ENCODE data around the gene TYSND1.
"Not testable (repeated sequence)": the region's sequence is repeated elsewhere in the genome, so short reads cannot be mapped to it uniquely, and the experiment has no call there.

Gene TYSND1

DNA sequence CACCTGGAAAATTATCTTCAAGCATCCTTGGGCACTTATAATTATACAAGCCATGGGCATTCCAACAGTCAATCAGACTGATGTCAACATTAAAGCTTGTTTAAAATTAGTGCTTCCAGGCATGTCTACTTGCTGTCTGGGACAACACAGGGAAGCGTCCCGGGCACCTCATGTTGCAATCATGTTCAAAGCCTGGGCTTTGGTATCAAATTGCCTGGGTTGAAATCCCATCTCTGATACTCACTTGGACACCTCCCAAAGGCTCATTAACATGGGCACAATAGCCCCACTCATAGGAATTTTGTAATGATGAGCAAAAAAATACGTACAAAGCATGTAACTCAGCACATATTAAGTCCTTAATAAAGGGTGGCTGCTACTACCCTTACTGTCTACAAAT is 28.3 kb downstream of the TYSND1 start:
- in situ Hi-C loops (cut with MboI; ENCODE audit: low pct_unique_long_range_greater_than_20kb, low sequenced_read_pairs) = no loop called here
- no peak for DNase-seq

DNA sequence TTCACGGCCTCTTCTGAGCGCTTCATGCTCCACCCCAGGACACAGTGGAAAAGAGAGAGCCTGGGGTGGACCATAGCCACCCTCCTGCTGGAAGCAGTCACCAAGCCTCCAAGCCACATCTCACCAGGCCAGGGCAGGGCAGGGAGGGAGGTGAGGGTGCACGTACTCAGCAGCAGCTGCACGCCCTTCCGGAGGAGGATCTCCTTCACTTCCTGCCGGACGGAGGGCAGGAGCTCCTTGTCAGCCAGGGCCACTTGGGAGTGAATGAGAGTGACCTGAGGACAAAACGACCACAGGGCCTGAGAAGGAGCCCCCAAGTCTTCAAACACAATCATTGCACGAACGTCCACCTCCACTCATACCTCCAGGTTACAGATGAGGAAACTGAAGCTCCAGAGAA is 28.9 kb downstream of the TYSND1 start:
- in situ Hi-C loops (cut with MboI; ENCODE audit: low pct_unique_long_range_greater_than_20kb, low sequenced_read_pairs) = no loop called here
- DNase-seq = no peak

DNA sequence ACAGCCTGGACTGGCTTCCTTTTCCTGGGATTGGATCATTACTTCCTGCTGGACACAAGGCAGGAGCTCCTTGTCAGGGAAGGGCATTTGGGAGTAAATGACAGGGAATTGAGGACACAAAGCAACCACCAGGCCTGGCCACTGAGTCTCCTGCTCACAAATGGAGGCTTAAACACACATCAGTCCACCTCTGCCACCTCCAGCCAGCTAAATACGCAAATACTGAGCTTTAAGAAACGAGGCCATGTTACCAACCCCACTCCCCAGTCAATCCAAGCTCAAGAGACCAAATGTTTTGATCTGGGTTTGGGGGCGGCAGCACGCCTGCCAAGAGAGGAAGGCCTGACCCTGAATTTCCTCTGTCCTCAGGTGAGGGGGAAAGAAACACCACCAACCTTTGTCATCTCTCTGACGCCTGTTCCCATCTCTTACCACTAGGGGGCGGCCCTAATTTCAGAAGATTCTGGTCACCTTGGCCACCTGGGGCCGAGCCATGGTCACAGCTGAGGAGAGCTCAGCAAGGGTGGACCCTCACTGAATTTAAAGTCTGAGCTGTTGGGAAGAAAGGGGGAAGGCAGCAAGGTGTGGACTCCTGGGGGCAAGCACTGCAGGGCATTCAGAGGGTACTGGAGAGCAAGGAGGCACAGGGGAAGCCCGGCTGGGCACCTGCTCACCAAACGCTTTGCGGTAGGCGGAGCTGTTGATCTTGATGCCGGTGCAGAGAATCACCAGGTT is 30.4 kb downstream of the TYSND1 start:
- in situ Hi-C loops (cut with MboI; ENCODE audit: low pct_unique_long_range_greater_than_20kb, low sequenced_read_pairs) = no loop called here
- DNase-seq = peak; percentile 50

DNA sequence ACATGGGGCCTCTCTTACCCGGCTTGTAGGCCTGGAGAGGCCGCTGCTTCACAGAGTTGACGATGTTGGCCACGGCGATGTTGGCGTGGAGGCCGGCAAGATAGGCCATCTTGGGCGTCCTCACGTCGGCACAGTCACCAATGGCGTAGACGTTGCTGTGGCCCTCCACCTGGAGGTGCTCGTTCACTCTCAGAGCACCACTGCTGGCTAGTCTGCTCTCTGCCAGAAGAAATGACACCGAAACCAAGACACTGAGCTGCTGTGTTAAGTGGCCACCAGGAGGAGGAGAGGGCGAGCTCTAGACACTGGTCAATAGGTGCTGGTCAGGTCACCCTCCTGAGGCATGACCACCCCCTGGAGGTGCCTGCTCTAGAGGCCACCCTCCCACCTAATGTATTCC is 31.6 kb downstream of the TYSND1 start:
- no peak for DNase-seq
- in situ Hi-C loops (cut with MboI; ENCODE audit: low pct_unique_long_range_greater_than_20kb, low sequenced_read_pairs) = no loop called here

DNA sequence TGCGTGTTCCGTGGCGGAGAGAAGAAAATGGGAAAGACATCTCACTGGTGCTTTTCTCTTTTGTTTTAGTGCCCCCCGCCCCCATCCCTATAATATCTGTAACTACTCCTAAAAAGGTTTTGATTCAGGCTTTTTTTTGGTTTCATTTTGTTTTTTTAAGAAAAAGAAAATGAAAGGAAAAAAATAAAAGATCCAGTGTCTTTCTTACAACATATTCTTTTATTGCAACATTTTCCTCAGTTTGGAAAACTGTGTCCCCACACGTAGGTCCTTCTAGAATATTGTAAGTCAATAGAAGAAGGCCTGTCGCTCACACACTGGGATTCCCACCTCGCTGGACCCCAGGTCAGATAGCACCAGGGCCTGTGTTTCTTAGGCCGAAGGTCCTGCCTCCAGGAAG is 34.4 kb downstream of the TYSND1 start:
- in situ Hi-C loops (cut with MboI; ENCODE audit: low pct_unique_long_range_greater_than_20kb, low sequenced_read_pairs) = no loop called here

GRCh38 chr10:70111496-70111895 is 35.0 kb downstream of the TYSND1 start:
- in situ Hi-C loops (cut with MboI; ENCODE audit: low pct_unique_long_range_greater_than_20kb, low sequenced_read_pairs) = no loop called here
- no peak for DNase-seq

More for the DNA sequence above, 34.4 kb downstream of the TYSND1 start:
- no peak for DNase-seq

DNA sequence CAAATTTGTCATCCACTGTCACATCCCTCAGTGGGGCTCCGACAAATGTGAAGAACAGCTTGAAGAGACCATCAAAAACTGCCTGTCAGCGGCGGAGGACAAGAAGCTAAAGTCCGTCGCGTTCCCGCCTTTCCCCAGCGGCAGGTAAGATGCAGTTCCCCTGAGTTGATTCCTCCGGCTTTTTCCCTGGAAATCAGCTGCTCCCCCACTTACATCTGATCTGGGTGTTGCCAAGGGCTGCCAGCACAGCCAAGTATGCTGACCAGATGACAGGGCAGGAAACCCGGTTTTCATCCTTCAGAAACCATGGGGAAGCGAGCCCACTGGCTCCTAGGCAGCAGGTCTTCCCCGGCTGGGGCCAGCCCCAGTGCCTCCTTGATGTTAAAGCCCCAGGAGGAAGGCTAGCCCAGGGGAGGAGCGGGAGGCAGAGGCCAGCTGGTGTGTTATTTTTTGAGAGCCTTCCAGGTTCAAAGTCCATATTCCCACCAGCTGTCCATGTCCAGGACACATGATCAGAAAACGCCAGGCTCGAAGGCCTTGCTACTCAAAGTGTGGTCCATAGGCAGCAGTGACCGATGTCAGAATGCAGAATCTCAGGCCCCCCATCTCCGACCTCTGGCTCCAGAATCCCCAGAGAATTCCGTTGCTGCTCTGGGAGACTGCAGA is 37.3 kb downstream of the TYSND1 start:
- in situ Hi-C loops (cut with MboI; ENCODE audit: low pct_unique_long_range_greater_than_20kb, low sequenced_read_pairs) = no loop called here
- no peak for DNase-seq

- DNase-seq = no peak
- in situ Hi-C loops (cut with MboI; ENCODE audit: low pct_unique_long_range_greater_than_20kb, low sequenced_read_pairs) = no loop called here
Observed at GRCh38 chr10:70106958-70107791, 39.3 kb downstream of the TYSND1 start.

DNA sequence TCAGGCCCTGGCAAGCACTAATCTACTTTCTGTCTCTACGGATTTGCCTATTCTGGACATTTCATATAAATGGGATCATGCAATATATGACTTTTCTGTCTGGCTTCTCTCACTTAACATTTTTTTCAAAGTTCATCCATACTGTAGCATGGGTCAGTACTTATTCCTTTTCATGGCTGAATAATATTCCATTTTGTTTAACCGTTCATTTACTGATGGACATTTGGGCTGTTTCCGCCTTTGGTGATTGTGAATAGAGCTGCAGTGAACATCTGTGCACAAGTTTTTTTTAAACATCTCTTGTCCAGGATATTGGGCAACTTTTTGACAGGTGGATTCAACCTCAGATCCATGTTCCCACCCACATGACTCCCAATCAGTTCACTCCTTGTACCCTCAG is 44.8 kb downstream of the TYSND1 start:
- in situ Hi-C loops (cut with MboI; ENCODE audit: low pct_unique_long_range_greater_than_20kb, low sequenced_read_pairs) = no loop called here
- no peak for DNase-seq

DNA sequence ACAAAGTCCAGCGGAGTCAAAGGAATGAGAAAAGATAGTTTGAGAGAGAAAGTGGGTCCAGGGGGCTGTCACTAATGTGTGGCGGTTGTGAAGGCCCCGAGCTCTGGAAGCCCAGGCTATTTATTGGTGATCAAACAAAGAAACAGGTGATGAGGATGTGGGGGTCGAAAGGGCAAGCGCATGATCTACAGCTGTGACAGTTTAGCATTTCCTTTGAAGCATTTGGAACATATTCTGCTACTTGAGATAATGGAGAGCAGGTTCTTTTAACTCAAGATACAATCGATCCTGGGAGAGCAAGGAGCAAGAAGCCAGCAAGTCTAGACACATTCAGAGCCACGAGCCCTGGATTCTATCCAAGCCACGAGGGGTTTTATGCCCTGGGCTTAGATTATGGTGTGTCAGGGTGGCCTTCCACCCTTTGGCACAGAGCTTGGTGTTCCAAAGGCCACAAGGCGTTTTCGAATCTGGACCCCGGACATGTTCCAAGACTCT is 45.4 kb downstream of the TYSND1 start:
- DNase-seq; in situ Hi-C loops (cut with MboI; ENCODE audit: low pct_unique_long_range_greater_than_20kb, low sequenced_read_pairs): not testable (repeated sequence)

DNA sequence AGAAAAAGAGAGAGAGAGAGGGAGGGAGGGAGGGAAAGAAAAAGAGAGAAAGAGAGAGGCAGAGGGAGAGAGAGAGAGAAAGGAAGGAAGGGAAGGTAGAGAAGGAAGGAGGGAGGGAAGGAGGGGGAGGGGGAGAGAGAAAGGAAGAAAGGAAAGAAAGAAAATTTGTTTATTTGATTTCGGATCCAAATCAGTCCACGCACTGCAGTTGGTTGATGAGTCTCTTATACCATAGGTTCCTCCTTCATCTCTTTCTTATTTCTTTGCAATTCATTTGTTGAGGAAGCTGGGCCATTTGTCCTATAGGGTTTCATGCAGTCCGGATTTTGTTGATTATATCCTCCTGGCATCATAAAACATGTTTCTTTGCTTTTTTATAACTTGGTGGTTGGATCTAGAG is 48.2 kb downstream of the TYSND1 start:
- in situ Hi-C loops (cut with MboI; ENCODE audit: low pct_unique_long_range_greater_than_20kb, low sequenced_read_pairs) = no loop called here

GRCh38 chr10:70097459-70097858 is 49.0 kb downstream of the TYSND1 start:
- in situ Hi-C loops (cut with MboI; ENCODE audit: low pct_unique_long_range_greater_than_20kb, low sequenced_read_pairs) = no loop called here
- no peak for DNase-seq

More for the DNA sequence above, 48.2 kb downstream of the TYSND1 start:
- no peak for DNase-seq

DNA sequence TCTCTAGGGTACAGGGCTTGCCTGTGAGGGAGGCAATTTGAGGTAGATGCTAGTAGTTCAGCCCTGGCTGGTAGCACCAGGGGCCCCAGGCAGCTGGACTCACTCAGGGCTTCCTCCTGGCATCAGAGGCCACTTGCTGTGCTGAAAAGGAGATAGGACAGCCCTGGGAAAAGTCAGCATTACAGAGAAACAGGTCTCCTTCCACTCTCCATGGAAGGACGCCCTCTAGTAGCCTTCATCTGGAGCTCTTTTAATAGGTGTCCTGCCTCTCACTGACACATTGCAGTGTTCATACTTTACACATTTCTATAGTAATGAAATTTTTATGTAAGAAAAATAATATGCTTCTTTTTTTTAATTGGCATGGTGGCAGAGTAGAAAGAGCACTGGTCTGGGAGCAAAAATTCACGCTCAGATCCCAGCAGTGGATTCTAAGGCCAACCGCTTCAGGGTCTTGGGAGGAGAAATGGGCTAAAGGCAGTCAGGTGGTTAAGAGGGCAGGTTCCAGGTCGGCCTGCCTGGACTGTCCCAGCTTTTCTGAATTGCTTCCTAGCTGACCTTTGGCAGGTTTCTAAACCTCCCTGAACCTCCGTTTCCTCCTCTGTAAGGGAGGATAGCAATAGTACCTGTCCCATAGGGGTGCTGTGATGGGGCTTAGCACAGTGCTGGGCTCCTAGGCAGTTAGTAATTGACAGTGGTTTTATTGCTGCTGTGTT is 49.6 kb downstream of the TYSND1 start:
- in situ Hi-C loops (cut with MboI; ENCODE audit: low pct_unique_long_range_greater_than_20kb, low sequenced_read_pairs) = no loop called here
- DNase-seq = no peak

DNA sequence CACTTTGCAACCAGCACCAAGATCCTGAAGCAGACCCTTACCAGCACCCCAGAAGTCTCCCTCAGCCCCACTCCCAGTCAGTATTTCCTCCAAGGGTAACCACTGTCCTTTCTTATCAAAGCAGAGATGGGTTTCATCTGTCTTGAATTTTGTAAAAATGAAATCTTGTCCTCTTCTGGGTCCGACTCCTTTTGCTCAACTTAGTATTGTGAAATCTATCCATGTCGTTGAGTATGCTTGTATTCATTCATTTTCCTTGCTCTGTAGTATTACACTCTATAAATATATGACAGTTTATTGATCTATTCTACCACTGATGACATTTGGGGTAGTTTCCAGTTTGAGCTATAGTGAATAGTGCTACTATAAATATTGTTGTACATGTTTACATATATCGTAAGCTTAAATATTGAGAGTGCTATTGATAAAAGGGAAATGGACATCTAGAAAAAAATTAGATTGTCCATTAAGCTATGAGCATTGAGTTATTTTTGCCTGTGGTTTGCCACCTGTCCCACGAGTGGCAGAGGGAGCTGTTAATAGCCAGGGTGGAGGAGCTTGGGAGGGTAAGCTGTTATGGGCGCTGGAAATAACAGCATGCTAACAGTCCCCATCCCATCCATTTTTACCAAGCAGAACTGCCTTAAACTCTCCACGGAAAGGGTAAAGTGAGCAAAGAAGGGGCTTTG is 50.3 kb downstream of the TYSND1 start:
- no peak for DNase-seq
- in situ Hi-C loops (cut with MboI; ENCODE audit: low pct_unique_long_range_greater_than_20kb, low sequenced_read_pairs) = no loop called here

- no peak for DNase-seq
- in situ Hi-C loops (cut with MboI; ENCODE audit: low pct_unique_long_range_greater_than_20kb, low sequenced_read_pairs) = no loop called here
Observed at GRCh38 chr10:70094250-70094649, 52.2 kb downstream of the TYSND1 start.

- DNase-seq = no peak
- in situ Hi-C loops (cut with MboI; ENCODE audit: low pct_unique_long_range_greater_than_20kb, low sequenced_read_pairs) = no loop called here
Observed at GRCh38 chr10:70093335-70093944, 53.1 kb downstream of the TYSND1 start.

- DNase-seq = no peak
- in situ Hi-C loops (cut with MboI; ENCODE audit: low pct_unique_long_range_greater_than_20kb, low sequenced_read_pairs) = no loop called here
Observed at GRCh38 chr10:70092389-70092718, 54.1 kb downstream of the TYSND1 start.

DNA sequence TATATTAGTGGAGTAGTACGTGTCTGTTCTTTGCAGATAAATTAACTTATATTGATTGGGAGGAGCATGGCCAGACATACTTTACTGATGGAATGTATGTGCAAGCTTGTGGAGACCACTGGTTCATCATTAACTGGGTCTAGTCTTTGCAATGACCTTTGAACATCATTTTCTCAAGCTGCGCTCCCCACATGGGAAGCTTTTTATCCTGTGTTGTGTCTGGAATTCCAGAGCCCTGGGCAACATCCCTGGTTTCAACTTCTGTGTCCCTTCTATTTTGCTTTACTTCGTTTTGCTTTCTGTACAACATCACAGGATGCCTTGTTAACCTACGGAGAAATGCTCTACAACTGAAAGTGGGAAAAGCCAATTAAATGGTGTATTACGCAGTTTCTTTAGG is 55.5 kb downstream of the TYSND1 start:
- in situ Hi-C loops (cut with MboI; ENCODE audit: low pct_unique_long_range_greater_than_20kb, low sequenced_read_pairs) = no loop called here
- DNase-seq = no peak
